Mammary epithelial cell (primary cell): Measurements from ENCODE around the gene TAF7.

ENCODE experiments used
- EZH2 ChIP-seq: IDR thresholded peaks from 2 replicates; pipeline ENCODE4 v1.6.1; 2012; ENCODE audit warnings: low read length, inconsistent platforms, borderline replicate concordance
- TF ChIP-seq, protein P1 (sequence below), 2 donors: IDR thresholded peaks in 1 of 2; conservative IDR thresholded peaks in 1 of 2; 2 replicates each; pipeline ENCODE4 v1.5.1; 2011 to 2012; ENCODE audit warnings: inconsistent platforms in 2 of 2, low read length in 2 of 2, mild to moderate bottlenecking in 2 of 2, control low read depth in 1 of 2, low read depth in 1 of 2; ENCODE audit not compliant: insufficient read depth in 1 of 2; ENCODE audit errors: extremely low read depth in 1 of 2

DNA sequence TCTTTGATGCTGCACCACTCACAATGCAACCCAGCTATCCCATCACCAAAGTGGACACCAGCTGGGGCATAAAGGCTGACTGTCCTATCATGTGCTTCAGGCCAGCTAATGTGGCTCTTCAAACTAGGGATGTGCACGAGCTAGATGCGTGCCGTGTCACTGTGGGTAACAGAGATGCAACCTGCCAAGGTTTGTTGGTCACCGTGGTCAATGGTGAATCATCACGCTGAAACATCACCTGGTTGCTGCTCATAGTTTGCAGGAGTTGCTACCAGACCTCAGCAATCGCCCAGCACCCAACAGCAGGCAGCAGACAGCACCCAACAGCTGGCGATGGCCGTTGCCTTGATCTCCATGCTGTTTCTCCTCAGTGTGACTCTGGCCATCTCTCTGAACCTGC is 7.6 kb upstream of the TAF7 start:
- TF ChIP-seq, protein P1, sequence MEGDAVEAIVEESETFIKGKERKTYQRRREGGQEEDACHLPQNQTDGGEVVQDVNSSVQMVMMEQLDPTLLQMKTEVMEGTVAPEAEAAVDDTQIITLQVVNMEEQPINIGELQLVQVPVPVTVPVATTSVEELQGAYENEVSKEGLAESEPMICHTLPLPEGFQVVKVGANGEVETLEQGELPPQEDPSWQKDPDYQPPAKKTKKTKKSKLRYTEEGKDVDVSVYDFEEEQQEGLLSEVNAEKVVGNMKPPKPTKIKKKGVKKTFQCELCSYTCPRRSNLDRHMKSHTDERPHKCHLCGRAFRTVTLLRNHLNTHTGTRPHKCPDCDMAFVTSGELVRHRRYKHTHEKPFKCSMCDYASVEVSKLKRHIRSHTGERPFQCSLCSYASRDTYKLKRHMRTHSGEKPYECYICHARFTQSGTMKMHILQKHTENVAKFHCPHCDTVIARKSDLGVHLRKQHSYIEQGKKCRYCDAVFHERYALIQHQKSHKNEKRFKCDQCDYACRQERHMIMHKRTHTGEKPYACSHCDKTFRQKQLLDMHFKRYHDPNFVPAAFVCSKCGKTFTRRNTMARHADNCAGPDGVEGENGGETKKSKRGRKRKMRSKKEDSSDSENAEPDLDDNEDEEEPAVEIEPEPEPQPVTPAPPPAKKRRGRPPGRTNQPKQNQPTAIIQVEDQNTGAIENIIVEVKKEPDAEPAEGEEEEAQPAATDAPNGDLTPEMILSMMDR (conservative IDR thresholded peaks at IDR 0.05 in 1 of 2, IDR thresholded peaks at IDR 0.05 in 1 of 2; ENCODE audit: extremely low read depth in 1 of 2, insufficient read depth in 1 of 2, low read depth in 1 of 2, low read length in 2 of 2): no peak
- TF ChIP-seq EZH2: no peak
